Ishikawa (cell line): ENCODE data around the gene SF1.

ENCODE experiments used
- CEBPB ChIP-seq: IDR thresholded peaks from 2 replicates; pipeline ENCODE4 v1.6.1; 2012
- CREB1 ChIP-seq: IDR thresholded peaks from 2 replicates; pipeline ENCODE4 v1.6.1; 2012; ENCODE audit warnings: low read depth
- EGR1 ChIP-seq: IDR thresholded peaks from 2 replicates; pipeline ENCODE4 v1.6.1; 2012
- EP300 ChIP-seq: IDR thresholded peaks from 2 replicates; pipeline ENCODE4 v1.6.1; 2012; ENCODE audit warnings: borderline replicate concordance
- FOXM1 ChIP-seq: IDR thresholded peaks from 2 replicates; pipeline ENCODE4 v1.6.1; 2012; ENCODE audit warnings: low read depth, borderline replicate concordance
- NFIC ChIP-seq: IDR thresholded peaks from 2 replicates; pipeline ENCODE4 v1.6.1; 2012
- RAD21 ChIP-seq: IDR thresholded peaks from 2 replicates; pipeline ENCODE4 v1.6.1; 2012; ENCODE audit warnings: low read depth
- TAF1 ChIP-seq: IDR thresholded peaks from 2 replicates; pipeline ENCODE4 v1.6.1; 2012; ENCODE audit warnings: low read depth, mild to moderate bottlenecking
- TCF12 ChIP-seq: IDR thresholded peaks from 2 replicates; pipeline ENCODE4 v1.6.1; 2012; ENCODE audit warnings: low read depth
- TEAD4 ChIP-seq: IDR thresholded peaks from 2 replicates; pipeline ENCODE4 v1.6.1; 2012
- USF1 ChIP-seq: IDR thresholded peaks from 2 replicates; pipeline ENCODE4 v1.6.1; 2012
- YY1 ChIP-seq: IDR thresholded peaks from 2 replicates; pipeline ENCODE4 v1.6.1; 2012; ENCODE audit warnings: low read depth
- ZBTB7A ChIP-seq: IDR thresholded peaks from 2 replicates; pipeline ENCODE4 v1.6.1; 2012; ENCODE audit warnings: low read depth
- TF ChIP-seq, protein P1 (sequence below): IDR thresholded peaks from 2 replicates; pipeline ENCODE4 v1.6.1; 2012
- TF ChIP-seq, protein P2 (sequence below): IDR thresholded peaks from 2 replicates; pipeline ENCODE4 v1.6.1; 2012; ENCODE audit warnings: low read depth, mild to moderate bottlenecking

SF1 gene

DNA sequence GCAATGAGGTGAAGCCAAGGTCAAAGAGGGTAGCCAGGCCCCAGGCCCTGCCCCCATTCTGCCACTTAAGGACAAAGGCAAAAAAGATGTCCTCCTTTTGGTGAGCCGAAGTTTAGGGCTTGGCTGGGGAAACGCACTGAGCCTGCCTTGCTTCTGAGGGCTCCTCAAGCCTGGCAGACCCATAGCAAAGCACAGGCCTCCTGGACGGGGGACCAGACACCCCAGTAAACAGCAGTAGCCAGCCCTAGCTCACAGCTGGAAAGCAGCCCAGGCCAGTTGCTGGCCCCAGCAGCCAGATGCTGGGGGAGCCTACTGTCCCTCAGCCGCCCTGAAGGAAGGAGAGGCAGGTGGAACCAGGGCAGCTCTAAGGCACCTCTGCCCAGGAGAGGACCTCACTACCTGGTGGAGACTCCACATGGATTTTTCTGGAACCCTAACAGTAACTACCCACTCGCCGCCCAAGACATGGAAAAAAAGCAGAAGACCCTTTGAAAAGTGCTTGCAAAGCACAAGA is 14.8 kb downstream of the SF1 start:
- TF ChIP-seq TAF1 (no peak), YY1 (no peak), EGR1 (no peak), CREB1 (no peak)

- TF ChIP-seq TCF12 (no peak), EGR1 (no peak), FOXM1 (no peak), YY1 (no peak), RAD21 (no peak), TAF1 (no peak), ZBTB7A (no peak), EP300 (no peak), CEBPB (no peak), USF1 (no peak), CREB1 (no peak), TEAD4 (no peak; the same call in 1 of the 2 replicates), NFIC (no peak)
- TF ChIP-seq, protein P1, sequence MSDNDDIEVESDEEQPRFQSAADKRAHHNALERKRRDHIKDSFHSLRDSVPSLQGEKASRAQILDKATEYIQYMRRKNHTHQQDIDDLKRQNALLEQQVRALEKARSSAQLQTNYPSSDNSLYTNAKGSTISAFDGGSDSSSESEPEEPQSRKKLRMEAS: no peak
- TF ChIP-seq, protein P2, sequence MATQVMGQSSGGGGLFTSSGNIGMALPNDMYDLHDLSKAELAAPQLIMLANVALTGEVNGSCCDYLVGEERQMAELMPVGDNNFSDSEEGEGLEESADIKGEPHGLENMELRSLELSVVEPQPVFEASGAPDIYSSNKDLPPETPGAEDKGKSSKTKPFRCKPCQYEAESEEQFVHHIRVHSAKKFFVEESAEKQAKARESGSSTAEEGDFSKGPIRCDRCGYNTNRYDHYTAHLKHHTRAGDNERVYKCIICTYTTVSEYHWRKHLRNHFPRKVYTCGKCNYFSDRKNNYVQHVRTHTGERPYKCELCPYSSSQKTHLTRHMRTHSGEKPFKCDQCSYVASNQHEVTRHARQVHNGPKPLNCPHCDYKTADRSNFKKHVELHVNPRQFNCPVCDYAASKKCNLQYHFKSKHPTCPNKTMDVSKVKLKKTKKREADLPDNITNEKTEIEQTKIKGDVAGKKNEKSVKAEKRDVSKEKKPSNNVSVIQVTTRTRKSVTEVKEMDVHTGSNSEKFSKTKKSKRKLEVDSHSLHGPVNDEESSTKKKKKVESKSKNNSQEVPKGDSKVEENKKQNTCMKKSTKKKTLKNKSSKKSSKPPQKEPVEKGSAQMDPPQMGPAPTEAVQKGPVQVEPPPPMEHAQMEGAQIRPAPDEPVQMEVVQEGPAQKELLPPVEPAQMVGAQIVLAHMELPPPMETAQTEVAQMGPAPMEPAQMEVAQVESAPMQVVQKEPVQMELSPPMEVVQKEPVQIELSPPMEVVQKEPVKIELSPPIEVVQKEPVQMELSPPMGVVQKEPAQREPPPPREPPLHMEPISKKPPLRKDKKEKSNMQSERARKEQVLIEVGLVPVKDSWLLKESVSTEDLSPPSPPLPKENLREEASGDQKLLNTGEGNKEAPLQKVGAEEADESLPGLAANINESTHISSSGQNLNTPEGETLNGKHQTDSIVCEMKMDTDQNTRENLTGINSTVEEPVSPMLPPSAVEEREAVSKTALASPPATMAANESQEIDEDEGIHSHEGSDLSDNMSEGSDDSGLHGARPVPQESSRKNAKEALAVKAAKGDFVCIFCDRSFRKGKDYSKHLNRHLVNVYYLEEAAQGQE: no peak
These were observed 15.4 kb downstream of the SF1 start for GRCh38 chr11:64762674-64763525.

DNA sequence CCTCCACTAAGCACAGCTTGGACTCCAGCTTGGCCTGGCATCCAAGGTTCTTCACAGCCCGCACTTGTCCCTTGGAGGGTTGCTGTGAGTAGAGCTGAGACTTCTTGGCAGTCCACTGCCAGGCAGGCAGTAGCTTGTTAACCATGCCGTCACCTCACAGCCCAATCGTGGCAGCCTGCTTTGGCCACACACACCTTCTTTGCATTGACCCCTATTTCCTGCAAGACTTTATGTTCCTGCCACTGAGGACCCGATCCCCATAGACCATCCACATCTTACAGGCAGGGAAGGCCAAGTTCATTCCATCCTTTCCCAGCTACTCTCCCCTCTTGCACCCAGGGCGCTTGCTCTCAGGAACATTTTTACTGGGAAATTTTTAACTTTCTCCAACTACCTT is 16.1 kb downstream of the SF1 start:
- TF ChIP-seq TEAD4 (no peak), USF1 (no peak), EGR1 (no peak), TAF1 (no peak), ZBTB7A (no peak), TCF12 (no peak), CEBPB (no peak), EP300 (no peak), FOXM1 (no peak), RAD21 (no peak)
- TF ChIP-seq, protein P2: no peak

DNA sequence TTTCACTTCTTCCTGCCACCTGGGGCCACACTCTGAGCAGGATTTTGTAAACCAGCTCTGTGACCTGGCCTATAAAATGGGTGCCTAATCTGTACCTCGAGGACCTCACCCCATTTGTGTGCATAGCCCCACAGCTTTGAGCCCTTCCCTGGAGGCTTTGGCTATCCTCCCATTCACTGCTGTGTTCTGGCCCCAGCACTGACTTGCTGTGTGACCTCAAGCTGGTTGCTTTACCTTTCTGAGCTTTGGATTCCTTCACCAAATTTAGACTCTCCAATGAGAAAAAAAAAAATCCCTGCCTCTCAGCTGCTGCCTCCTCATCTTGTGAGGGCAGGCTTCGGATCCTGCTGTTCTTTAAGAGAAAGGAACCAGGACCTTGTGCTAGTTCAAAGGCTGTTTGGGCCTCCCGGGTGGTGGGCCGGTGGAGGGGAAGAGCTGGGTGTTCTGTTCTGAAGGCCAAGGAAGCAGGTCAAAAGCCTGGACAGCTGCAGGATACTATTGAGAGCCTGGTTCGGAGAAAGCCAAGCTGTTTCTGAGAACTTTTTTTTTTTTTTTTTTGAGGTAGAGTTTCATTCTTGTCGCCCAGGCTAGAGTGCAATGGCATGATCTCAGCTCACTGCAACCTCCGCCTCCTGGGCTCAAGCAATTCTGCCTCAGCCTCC is 17.5 kb downstream of the SF1 start:
- TF ChIP-seq ZBTB7A: 0 out of 2 replicates have a peak, but pooled peaks have one; percentile 5
- TF ChIP-seq, protein P2: no peak
